ENCODE measurements around the gene RALGPS2. TPM values are rescaled to one million over a fixed set of nuclear protein-coding genes. Genes with fewer than 3 reads are reported as not detected.

RALGPS2 gene
- total RNA-seq, 1 experiment from 2014 or later = 38.0 TPM

DNA sequence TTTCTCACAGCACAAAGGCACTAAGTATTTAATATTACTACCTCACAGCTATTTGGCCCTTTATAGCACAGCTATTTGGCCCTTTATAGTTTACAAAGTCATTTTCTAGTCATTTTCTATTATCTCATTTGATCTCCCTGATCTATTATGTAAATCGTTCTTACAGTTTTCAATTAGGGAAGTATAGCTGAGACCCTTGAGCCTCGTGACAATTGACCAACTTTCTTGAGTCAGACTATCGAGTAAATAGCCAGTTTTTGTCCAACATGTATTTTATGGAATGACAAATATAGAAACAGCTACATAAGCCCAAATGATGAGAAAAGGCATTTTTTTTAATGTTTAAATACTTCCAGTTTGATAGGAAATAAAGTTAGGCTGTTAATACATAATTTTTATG lies 152.9 kb downstream of the RALGPS2 start (continued):
- TF ChIP-seq, protein P1, sequence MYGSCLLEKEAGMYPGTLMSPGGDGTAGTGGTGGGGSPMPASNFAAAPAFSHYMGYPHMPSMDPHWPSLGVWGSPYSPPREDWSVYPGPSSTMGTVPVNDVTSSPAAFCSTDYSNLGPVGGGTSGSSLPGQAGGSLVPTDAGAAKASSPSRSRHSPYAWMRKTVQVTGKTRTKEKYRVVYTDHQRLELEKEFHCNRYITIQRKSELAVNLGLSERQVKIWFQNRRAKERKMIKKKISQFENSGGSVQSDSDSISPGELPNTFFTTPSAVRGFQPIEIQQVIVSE (CRISPR knock-in tag; IDR thresholded peaks at IDR 0.05; ENCODE audit: borderline replicate concordance) = no peak
- TF ChIP-seq ZNF317 (CRISPR knock-in tag; IDR thresholded peaks at IDR 0.05; ENCODE audit: borderline replicate concordance, low read depth) = no peak
- TF ChIP-seq GTF2I (CRISPR knock-in tag; conservative IDR thresholded peaks at IDR 0.05) = no peak
- TF ChIP-seq, protein P2, sequence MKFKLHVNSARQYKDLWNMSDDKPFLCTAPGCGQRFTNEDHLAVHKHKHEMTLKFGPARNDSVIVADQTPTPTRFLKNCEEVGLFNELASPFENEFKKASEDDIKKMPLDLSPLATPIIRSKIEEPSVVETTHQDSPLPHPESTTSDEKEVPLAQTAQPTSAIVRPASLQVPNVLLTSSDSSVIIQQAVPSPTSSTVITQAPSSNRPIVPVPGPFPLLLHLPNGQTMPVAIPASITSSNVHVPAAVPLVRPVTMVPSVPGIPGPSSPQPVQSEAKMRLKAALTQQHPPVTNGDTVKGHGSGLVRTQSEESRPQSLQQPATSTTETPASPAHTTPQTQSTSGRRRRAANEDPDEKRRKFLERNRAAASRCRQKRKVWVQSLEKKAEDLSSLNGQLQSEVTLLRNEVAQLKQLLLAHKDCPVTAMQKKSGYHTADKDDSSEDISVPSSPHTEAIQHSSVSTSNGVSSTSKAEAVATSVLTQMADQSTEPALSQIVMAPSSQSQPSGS (CRISPR knock-in tag; IDR thresholded peaks at IDR 0.05; ENCODE audit: borderline replicate concordance, low read depth) = no peak
- TF ChIP-seq, protein P3, sequence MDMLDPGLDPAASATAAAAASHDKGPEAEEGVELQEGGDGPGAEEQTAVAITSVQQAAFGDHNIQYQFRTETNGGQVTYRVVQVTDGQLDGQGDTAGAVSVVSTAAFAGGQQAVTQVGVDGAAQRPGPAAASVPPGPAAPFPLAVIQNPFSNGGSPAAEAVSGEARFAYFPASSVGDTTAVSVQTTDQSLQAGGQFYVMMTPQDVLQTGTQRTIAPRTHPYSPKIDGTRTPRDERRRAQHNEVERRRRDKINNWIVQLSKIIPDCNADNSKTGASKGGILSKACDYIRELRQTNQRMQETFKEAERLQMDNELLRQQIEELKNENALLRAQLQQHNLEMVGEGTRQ (CRISPR knock-in tag; IDR thresholded peaks at IDR 0.05) = no peak
- TF ChIP-seq NFE2L1 (CRISPR knock-in tag; IDR thresholded peaks at IDR 0.05) = no peak
- TF ChIP-seq, protein P4, sequence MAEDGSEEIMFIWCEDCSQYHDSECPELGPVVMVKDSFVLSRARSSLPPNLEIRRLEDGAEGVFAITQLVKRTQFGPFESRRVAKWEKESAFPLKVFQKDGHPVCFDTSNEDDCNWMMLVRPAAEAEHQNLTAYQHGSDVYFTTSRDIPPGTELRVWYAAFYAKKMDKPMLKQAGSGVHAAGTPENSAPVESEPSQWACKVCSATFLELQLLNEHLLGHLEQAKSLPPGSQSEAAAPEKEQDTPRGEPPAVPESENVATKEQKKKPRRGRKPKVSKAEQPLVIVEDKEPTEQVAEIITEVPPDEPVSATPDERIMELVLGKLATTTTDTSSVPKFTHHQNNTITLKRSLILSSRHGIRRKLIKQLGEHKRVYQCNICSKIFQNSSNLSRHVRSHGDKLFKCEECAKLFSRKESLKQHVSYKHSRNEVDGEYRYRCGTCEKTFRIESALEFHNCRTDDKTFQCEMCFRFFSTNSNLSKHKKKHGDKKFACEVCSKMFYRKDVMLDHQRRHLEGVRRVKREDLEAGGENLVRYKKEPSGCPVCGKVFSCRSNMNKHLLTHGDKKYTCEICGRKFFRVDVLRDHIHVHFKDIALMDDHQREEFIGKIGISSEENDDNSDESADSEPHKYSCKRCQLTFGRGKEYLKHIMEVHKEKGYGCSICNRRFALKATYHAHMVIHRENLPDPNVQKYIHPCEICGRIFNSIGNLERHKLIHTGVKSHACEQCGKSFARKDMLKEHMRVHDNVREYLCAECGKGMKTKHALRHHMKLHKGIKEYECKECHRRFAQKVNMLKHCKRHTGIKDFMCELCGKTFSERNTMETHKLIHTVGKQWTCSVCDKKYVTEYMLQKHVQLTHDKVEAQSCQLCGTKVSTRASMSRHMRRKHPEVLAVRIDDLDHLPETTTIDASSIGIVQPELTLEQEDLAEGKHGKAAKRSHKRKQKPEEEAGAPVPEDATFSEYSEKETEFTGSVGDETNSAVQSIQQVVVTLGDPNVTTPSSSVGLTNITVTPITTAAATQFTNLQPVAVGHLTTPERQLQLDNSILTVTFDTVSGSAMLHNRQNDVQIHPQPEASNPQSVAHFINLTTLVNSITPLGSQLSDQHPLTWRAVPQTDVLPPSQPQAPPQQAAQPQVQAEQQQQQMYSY (CRISPR knock-in tag; IDR thresholded peaks at IDR 0.05) = no peak
- no peak for TF ChIP-seq GABPB1 (CRISPR knock-in tag; IDR thresholded peaks at IDR 0.05)
- no peak for TF ChIP-seq NR1H2 (CRISPR knock-in tag; IDR thresholded peaks at IDR 0.05)

DNA sequence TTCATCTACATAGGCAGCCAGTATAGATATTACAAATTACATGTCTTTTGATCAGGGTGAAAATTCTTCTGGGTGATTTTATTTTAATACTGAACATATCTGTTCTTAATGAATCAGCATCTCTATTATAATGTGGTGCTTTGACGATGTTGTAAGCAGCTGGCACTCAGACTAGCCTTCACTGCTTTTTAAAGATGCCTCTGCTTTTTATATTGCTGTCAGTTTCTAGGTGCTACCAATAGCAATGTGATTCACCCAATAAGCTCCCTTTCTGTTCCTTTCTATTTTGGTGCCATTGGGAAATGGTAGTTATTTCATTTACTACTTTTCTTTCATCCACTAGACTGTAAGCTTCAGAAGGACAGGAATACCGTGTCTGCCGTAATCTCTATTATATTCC lies 156.9 kb downstream of the RALGPS2 start:
- H3K9me3 Mint-ChIP-seq = no peaks in the 10 kb centered on the region

DNA sequence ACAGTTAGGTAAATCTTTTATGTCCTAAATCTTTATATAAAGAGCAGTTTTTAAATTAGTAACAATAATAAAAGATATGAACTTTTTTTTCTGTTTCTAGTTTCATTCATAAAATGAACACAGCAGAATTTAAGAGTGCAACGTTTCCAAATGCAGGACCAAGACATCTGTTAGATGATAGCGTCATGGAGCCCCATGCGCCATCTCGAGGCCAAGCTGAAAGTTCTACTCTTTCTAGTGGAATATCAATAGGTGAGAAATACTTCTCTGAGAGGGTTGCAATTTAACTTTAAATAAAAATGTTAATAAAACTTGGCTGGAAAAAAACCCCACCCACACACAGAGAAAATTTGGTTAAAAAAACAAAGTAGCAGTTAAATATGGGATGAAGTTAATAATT lies 160.8 kb downstream of the RALGPS2 start:
- Mint-ChIP-seq H3K4me1 (no peaks in the 10 kb centered on the region), H3K27me3 (ENCODE audit: low read depth) (no peaks in the 10 kb centered on the region), H3K4me3 (no peak overlapping the region), H3K27ac (no peak overlapping the region), H3K36me3 (peaks cover 10% of the 10 kb centered on the region), H3K9me3 (no peaks in the 10 kb centered on the region)
- ChIA-PET POLR2A (no interaction called here), CTCF (no interaction called here)
- ATAC-seq (no peak), DNase-seq (ENCODE audit: low spot score) (no peak)
- TF ChIP-seq, protein P5, sequence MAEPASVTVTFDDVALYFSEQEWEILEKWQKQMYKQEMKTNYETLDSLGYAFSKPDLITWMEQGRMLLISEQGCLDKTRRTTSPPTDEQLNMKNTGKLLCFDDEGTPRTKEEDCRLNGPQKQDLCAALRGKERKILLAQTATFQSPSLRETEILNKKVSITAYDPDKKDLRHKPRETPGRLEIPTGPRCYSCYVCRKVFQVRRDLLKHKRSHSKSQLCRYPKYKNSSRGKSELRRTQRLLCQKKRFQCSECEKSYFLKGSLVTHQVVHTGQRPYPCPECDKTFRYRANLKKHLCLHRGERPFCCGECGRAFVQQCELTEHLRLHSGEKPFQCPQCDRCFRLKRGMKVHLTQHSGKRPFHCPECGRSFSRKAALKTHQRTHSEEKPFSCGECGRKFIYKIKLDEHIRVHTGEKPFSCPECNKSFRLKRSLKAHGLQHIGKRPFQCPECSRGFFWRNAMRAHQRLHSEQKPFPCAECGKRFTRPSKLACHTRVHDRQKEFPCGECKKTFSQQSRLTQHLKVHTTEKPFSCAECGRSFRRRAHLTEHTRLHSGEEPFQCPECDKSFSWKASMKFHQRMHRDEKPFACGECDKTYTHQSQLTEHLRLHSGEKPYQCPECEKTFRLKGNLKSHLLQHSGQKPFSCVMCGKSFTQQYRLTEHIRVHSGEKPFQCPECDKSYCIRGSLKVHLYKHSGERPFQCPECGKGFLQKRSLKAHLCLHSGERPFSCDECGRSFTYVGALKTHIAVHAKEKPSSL (CRISPR knock-in tag; conservative IDR thresholded peaks at IDR 0.05) = no peak
- TF ChIP-seq, protein P6, sequence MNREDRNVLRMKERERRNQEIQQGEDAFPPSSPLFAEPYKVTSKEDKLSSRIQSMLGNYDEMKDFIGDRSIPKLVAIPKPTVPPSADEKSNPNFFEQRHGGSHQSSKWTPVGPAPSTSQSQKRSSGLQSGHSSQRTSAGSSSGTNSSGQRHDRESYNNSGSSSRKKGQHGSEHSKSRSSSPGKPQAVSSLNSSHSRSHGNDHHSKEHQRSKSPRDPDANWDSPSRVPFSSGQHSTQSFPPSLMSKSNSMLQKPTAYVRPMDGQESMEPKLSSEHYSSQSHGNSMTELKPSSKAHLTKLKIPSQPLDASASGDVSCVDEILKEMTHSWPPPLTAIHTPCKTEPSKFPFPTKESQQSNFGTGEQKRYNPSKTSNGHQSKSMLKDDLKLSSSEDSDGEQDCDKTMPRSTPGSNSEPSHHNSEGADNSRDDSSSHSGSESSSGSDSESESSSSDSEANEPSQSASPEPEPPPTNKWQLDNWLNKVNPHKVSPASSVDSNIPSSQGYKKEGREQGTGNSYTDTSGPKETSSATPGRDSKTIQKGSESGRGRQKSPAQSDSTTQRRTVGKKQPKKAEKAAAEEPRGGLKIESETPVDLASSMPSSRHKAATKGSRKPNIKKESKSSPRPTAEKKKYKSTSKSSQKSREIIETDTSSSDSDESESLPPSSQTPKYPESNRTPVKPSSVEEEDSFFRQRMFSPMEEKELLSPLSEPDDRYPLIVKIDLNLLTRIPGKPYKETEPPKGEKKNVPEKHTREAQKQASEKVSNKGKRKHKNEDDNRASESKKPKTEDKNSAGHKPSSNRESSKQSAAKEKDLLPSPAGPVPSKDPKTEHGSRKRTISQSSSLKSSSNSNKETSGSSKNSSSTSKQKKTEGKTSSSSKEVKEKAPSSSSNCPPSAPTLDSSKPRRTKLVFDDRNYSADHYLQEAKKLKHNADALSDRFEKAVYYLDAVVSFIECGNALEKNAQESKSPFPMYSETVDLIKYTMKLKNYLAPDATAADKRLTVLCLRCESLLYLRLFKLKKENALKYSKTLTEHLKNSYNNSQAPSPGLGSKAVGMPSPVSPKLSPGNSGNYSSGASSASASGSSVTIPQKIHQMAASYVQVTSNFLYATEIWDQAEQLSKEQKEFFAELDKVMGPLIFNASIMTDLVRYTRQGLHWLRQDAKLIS (CRISPR knock-in tag; IDR thresholded peaks at IDR 0.05; ENCODE audit: borderline replicate concordance) = no peak
- TF ChIP-seq, protein P7, sequence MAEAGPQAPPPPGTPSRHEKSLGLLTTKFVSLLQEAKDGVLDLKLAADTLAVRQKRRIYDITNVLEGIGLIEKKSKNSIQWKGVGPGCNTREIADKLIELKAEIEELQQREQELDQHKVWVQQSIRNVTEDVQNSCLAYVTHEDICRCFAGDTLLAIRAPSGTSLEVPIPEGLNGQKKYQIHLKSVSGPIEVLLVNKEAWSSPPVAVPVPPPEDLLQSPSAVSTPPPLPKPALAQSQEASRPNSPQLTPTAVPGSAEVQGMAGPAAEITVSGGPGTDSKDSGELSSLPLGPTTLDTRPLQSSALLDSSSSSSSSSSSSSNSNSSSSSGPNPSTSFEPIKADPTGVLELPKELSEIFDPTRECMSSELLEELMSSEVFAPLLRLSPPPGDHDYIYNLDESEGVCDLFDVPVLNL (CRISPR knock-in tag; IDR thresholded peaks at IDR 0.05; ENCODE audit: borderline replicate concordance, low read depth) = no peak
- no peak for TF ChIP-seq NFATC4 (CRISPR knock-in tag; IDR thresholded peaks at IDR 0.05)
- no peak for TF ChIP-seq HMGA2 (CRISPR knock-in tag; IDR thresholded peaks at IDR 0.05)
- no peak for TF ChIP-seq IRF2 (CRISPR knock-in tag; IDR thresholded peaks at IDR 0.05; ENCODE audit: borderline replicate concordance, low read depth)

More for the DNA sequence above, 156.9 kb downstream of the RALGPS2 start:
- TF ChIP-seq NFATC4 (CRISPR knock-in tag; IDR thresholded peaks at IDR 0.05) (no peak), CREB1 (CRISPR knock-in tag; IDR thresholded peaks at IDR 0.05) (no peak), MYBL2 (CRISPR knock-in tag; IDR thresholded peaks at IDR 0.05) (no peak), GABPB1 (CRISPR knock-in tag; IDR thresholded peaks at IDR 0.05) (no peak)
- TF ChIP-seq, protein P8, sequence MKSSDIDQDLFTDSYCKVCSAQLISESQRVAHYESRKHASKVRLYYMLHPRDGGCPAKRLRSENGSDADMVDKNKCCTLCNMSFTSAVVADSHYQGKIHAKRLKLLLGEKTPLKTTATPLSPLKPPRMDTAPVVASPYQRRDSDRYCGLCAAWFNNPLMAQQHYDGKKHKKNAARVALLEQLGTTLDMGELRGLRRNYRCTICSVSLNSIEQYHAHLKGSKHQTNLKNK (CRISPR knock-in tag; IDR thresholded peaks at IDR 0.05) = no peak
- ATAC-seq = no peak
- H3K4me1 Mint-ChIP-seq = no peaks in the 10 kb centered on the region
- DNase-seq (ENCODE audit: low spot score) = no peak
- no peak overlapping the region for H3K27ac Mint-ChIP-seq
- POLR2A ChIA-PET = no interaction called here
- H3K36me3 Mint-ChIP-seq = peaks cover 8% of the 10 kb centered on the region; the same call in 1 of the 2 replicates
- CTCF ChIA-PET = no interaction called here
- H3K27me3 Mint-ChIP-seq (ENCODE audit: low read depth) = no peaks in the 10 kb centered on the region
- H3K4me3 Mint-ChIP-seq = no peak overlapping the region

Data from WTC11 (cell line).